GM21529 (cell line): ENCODE measurements around the gene NFIC.

ENCODE experiments used
- ATAC-seq: cut with Tn5 transposase; IDR thresholded peaks from one replicate; pipeline ENCODE4 v1.9.1; 2021; ENCODE audit not compliant: unreplicated experiment

Gene NFIC

DNA sequence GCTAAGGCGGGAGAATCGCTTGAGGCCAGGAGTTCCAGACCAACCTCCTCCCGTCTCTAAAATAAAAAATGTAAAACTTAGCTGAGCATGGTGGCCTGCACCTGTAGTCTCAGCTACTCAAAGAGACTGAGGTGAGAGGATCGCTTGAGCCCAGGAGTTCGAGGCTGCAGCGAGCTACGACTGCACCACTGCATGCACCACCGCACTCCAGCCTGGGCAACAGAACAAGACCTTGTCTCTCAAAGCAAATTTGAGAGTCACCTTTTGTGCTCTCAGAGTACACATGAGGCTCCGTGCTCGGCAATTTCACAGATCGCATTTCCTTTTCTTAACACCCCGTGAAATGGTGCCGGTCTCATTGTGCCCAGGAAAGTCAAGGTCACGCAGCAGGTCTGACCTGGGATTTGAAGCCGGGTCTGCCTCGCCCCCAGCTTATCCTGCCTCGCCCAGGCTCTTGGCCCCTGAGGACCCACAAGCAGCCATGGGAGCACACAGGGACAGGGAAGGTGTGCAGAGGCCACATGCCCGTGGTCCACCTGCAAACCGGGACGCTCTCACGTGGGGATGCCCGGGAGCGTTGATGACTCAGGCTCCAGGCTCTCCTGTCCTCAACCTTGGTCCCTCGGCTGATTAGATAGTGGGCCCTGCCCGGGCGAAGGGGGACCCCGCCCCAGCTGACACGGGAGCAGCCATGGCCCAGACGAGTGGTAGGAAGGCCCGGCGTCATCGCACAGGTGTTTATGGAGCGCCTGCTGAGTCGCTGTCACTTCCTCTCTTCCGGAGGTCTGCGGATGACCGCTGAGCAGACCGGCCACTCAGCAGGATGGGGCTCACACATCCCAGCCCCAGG is 115.1 kb downstream of the NFIC start:
- no peak for ATAC-seq

DNA sequence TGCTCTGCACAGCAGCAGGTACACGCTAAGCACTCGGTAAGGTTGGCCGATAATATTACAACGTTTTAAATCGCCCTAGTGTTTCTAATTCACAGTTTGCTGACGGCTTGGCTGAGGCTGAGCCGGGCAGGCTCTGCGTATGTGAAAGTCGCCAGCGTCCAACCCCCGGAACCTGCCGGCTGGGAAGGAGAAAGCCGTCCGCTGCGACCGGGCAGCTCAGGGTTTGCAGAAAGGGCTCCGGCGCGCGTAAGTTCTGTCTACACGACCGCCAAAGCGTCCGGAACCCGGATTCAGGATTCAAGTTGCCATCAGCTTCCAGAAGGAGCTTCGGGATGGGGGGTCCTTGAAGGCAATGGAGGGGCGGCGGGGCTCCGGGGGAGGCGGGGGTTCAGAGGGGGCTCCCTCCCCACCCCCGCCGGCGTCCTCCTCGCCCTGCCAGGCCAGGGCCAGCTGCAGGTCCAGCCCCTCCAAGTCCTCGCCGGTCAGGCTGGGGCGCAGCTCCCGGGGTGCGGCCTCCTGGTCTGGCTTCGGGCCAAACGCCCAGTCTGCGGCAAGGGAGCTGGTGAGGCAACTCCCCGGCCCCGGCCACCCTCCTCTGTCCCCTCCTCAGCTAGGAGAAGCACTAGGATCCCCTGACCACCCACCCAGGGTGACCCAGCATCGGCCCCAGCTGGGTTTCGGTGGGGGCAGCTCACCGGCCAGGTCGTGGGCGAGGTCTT is 116.3 kb downstream of the NFIC start:
- no peak for ATAC-seq

DNA sequence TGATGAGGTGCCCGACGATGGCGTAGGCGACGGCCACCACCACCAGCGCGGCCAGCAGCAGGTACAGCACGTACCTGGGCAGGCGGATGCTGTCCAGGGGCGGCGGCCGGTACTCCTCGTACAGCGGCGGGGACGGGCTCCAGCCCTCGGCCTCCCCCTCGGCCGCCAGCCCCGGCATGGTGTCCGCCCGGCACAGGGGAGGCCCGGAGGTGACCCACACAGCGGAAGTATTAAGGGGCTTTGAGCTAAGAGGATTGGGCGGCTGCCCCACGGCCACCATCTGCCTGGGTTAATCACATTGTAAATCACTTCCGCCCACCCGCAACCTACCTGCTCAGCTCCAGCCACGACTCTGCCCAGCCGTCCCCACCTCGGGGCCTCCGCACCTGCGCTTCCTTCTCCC is 116.8 kb downstream of the NFIC start, which contains the start of gene SMIM44:
TSS of gene SMIM44 (minus strand) at position 216 of the 403 bp plus-strand sequence. CDS start at position 178, 38 bp downstream.
- no peak for ATAC-seq

DNA sequence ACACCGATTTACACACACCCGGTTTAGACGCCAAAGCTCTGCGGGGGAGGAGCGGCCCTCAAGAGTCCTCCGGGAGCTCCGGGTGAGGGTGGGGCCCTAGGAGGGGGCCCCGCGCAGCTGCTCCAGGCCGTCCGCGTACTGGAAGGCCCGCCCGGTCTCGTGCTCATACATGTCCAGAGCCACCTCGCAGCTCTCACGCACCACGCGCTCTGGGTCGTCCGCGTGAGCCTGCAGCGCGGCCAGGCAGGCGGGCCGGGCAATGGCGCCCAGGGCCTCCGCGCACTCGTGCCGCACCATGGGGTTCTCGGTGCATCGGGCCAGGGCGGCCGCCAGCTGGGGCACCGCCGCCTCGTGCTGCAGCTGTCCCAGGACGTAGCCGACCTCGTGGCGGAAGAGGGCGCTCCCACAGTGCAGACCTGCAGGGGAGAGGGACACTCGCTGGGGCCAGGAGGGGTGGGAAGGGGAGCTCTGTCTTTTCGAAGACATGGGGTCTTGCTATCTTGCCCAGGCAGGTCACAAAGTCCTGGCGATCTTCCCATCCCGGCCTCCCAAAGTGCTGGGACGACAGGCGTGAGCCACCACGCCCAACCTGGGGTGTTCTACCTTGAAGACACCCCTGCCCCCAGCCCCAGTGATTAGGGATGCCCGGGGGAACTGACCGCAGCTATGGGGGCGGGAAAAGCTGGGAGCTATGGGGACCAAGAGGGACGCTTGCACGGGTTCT is 125.2 kb downstream of the NFIC start:
- ATAC-seq = no peak

DNA sequence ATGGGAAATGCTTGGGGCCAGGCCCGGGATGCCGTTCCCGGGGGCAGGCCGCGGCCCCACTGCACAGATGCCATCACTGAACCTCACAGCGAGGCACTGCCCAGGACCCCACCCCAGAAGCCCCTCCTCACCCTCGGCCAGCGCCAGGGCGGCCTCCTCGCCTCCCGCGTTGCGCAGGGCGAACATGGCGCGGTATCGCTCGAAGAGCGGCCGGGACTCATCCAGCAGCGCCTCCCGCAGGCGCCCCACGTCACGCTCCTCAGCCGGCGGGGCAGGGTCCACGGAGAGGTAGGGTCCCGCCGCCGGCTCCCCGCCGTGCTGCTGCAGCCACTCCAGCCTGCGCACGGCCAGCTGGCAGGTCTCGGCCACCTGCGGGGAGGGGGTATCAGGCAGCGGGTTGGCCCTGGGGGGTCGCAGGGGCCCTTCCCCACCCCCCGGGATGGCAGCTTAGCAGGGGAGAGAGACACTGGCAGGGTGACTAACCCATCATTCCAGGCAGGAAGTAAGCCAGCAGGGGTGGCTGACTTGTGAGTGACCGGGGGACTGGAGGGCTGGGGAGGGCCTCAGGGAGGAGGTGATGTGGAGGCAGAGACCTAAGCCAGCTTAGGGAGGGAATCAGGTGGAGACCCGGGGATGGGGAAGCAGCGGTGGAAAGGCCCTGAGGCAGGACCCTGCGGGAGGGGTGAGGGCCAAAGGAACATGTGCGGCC is 125.9 kb downstream of the NFIC start:
- ATAC-seq = no peak

DNA sequence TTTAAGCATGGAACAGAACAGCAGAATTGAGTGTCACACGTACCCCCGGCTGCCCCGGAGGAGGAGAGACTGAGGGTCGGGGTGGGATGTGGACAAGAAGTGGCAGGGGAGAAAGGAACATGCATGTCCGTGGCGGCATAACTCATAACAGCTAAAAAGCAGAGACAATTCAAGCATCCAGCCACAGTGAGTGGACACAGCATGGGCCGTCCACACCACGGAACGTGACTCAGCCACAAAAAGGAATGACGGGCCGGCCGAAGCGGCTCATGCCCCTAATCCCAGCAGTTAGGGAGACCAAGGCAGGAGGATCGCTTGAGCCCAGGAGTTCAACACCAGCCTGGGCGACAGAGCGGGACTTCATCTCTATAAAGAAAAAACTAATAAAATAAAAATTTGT is 126.5 kb downstream of the NFIC start:
- ATAC-seq = no peak

DNA sequence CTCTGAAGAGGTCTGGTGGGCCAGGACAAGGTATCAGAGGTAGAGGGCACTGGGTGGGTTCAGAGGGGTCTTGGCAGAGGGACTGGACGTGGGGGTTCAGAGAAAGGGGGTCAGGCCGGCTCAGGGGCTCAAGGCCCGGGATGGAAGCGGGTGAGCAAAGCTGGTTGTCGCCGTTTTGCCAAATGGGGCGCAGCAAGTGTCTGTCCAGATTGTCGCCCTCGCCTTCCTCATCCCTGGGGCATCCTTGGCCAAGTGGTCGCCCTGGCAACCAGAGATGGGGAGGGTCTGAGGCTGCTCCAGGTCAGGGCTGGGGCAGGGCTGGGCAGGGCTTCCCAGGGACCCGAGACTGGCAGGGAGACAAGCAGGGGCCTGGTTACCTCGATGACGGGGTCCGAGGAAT is 127.3 kb downstream of the NFIC start:
- ATAC-seq = no peak

DNA sequence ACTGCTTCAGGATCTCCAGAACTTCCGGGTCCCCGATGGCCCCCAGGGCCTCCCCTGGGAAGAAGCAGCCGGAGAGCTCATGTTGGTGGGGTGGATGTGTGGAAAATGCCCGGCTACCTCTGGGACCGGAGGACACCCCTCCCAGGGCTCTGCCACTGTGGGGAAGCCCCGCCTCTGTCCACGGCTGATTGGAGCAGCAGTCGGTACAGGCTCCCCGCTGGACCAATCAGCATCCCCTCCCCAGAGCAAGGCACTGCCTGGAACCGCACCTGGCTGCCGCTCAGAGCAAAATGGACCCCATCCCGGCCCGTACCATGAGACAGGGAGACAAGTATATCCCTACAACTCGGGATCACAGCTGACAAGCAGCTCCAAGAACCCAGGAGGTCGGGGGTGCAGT is 127.7 kb downstream of the NFIC start:
- ATAC-seq = no peak

DNA sequence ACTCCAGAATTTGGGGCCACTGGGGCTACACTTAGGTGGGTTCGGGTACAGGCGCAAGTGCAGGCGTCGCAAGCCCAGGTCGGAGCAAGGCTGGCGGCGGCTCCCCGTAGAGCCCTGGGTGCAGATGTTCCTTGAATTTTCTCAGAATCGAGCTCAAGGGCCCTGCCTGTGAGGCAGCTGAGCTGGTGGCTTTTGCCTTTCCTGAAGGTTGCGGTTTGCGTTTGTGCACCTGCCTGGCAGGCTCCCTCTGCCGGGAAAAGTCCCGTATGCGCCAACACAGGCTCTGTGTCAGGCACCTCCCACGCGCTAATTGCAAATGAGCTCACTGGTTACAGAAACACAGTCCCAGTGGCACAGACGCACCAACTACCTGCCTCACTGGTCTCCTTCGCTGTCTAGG is 128.2 kb downstream of the NFIC start:
- no peak for ATAC-seq

DNA sequence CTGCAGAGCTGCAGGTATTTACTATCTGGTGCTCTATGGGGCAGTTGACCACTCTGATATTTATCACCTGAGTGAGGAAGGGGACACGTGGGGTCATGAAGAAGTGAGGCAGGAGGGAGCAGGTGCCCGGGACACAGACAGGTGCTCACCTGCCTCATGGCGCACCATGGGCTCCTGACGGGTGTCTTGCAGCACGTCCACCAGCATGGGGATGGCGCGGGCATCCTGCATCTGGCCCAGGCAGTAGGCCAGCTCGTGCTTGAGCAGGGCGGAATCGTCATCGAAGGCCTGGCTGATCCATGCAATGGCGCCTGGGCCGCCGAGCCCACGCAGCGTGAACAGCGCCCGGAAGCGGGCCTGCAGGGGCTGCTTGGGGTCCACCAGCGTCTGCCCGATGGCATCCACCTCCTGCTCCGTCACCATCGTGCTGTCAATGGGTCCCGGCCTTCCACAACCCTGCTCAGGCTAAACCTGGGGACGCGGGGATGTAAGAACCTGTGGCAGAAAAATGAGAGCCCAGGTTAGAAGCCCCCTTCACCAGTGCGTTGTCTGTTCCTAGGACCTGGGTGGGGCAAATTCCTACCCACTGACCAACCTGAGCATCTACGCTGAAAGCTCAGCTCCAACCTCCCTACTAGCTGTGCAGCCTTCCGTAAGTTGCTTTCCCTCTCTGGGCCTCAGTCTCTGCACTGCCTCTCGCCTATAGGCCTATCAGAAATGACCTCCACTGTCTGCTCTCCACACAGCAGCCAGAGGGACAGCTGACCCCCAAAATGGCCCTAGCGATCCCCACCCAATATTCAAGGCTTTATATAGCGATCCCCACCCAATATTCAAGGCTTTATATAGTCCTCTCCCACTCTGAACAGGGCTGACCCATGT is 130.2 kb downstream of the NFIC start:
- ATAC-seq = no peak

DNA sequence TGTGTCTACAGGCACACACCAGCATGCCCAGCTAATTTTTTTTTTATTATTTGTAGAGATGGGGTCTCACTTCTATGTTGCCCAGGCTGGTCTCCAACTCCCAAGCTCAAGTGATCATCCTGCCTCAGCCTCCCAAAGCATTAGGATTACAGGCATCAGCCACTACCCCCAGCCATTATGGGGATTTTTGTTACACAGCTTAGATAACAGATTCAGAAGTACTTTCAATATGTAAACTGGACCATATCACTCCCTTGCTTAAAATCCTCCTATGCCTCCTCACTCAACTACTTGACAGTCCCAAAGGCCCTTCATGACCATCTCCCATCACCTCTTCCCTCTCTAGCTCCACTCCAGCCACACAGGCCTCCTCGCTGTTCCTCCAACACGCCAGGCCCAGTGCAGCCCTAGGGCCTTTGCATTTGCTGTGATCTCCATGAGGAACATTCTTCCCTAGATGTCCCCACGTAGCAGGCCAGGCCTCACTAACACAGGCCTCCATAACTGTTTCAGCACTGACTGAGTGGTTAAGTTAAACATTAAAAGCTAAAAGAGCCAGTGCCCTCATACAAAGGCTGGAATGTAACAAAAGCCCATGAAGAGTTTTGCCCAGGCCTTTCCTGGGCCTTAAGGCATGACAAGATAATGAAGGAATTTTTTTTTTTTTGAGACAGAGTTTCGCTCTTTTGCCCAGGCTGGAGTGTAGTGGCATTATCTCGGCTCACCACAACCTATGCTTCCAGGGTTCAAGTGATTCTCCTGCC is 131.6 kb downstream of the NFIC start:
- ATAC-seq = no peak

DNA sequence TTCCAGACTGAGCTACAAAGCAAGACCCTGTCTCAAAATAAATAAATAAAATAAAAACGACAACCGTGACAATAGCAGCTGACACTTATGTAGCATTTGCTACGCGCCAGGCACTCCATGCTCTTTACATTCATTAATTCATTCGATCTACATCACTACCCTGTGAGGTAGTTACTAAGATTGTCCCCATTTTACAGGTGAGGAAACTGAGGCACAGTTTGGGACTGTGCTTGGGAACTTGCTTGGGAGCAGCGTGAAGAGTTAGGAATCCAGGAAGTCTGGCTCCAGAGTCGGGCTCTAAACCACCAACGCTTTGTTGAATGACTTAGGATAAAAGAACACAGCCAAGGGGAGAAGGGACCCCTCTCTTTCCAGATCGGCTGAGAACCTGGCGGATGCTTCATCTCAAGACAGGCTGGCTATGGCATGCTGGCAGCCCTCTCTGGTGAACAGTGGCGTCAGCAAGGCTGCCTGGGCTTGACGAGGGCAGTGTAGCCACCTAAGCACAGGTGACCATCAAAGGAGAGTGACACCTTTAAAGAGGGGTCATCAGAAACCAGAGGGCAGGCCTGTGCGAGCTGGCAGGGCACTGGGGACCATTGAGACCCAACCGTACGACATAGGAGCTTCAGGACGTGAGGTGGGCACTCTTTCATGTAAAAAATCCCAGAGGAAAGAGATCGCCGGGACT is 133.5 kb downstream of the NFIC start:
- no peak for ATAC-seq

DNA sequence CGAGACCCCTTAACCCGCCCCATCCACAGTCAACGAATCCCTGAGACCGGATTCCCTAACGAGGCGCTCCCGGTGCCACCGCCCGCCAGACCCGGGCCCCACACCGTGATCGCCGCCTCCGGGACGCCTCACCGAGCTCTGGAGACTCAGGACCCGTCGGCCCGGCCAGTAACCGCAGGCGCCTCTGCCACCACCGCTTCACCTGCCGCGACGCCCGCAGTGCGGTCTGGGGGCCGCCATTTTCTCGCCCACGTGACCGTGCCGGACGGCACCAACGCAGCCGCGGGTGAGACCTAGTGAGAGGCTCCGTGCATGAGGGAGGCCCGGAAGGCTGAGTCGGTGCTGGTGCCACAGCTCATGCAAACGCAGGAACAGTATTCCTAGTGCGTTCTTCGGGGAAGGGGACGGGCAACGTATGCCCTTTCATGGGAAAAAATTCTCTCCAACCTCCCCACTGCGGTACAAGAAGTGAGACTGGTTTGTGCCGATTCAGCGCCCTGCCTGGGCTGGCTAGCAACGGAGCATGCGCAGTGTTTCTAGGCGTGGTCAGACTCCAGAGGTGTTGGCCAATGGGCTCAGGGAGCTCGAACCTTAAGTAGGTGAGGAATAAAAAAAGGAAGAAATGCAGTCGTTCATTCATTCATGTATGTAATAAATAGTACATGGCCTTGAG is 134.2 kb downstream of the NFIC start, which contains the start of gene DOHH:
TSS of gene DOHH (minus strand) at position 246 of the 673 bp plus-strand sequence. CDS start 3,860 bp downstream, outside the sequence.
- ATAC-seq = peak; percentile 77

DNA sequence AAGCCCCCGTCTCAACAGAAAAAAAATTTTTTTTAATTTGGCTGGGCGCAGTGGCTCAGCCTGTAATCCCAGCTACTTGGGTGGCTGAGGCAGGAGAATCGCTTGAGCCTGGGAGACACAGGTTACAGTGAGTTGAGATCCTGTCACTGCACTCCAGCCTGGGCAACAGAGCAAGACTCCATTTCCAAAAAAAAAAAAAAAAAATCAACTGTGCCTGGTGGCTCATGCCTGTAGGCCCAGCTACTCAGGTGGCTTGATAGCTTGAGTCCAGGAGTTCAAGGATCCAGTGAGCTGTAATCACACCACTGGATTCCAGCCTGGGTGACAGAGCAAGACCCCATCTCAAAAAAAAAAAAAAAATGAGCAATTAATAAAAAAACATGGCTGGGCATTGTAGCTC is 135.4 kb downstream of the NFIC start:
- no peak for ATAC-seq

DNA sequence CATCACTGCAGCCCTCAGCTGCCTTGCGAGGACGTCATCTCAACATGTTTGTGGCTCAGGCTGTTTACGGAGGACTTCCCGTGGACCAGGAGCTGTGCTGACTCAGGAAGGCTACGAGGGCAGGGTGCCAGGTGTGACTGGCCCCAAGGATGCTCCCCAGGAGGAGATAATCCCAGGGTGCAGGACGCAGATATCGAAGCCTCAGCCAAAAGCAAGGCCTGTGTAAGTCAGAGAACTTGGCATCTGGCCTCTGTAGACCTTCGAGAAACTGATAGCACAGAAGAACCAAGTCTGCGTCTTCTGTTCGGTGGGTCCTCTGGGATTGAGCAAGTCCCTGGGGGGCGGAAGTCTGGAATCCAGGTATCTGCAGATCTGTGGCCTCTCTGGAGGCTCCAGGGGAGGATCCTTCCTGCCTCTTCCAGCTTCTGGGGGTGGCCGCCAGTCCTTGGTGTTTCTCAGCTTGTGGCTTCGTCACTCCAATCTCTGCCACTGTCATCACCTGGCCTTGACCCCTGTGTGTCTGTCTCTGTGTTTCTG is 136.7 kb downstream of the NFIC start:
- ATAC-seq = no peak

DNA sequence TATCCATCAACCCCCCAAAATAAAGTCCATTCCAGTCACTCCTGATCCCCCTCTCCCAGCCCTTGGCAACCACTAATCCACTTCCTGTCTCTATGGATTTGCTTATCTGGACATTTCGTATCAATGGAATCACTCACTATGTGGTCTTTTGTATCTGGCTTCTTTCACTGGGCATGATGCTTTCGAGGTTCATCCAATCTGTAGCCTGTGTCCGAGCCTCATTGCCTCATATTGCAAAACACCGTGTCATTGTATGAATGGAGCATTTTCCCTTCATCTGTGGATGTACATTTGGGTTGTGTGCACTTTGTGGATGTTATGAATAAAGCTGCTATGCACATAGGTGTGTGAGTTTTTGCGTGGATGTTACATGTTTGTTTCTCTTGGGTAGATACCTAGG is 138.4 kb downstream of the NFIC start:
- no peak for ATAC-seq

DNA sequence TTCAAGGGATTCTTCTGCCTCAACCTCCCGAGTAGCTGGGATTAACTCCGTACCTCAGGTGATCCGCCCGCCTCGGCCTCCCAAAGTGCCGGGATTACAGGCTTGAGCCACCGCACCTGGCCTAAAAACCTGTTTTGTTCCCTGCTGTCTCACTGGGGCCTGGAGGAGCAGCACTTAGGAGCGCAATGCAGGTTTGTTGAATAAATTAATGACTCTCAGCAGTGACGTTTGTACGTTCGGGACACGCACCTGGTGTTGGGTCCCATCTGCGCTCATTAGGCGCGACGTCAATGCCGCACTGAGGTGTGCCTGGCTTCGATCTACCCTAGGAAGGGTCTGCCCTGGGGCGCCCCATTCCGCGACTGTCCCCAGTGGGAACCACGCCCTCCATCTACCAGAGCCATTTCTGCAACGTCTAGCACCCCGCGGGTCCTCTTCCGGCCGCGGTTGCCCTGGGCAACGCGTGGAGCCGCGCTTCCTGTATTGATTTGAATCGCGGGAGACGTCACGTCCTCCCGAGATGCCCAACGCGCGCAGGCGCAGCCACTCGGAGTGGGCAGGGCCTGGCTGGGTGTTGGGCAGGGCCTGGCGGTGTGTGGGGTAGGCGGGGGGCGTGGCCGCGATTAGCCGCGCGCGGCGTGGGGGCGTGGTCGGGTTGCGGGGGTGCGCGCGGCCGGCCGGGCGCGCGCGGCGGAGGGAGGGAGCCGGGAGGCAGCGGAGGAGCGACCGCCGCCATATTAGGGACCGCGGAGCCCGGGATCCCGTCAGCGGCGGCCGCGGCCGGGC is 139.4 kb downstream of the NFIC start, which contains the start of gene FZR1:
TSS of gene FZR1 (plus strand) at position 714 of the 786 bp plus-strand sequence. CDS start 16,679 bp downstream, outside the sequence.
- ATAC-seq = peak; percentile 81
